OCI-LY7 (cell line): ENCODE data around the gene HEG1. TPM values are rescaled to one million over a fixed set of nuclear protein-coding genes. Genes with fewer than 3 reads are reported as not detected.

Source experiments
- BruUV-seq: library from RNA; stranded (reverse); fragments of 400-500 nt; replicated peaks from 2 replicates; lab custom pipeline; 2021; lab: Mats Ljungman, UMichigan
- CTCF ChIA-PET: fragments of 300-600 bp; sonication (Branson Sonifier 250); formaldehyde crosslinking; loops from one replicate; lab custom pipeline; 2022; ENCODE audit warnings: antibody characterized with exemption; ENCODE audit not compliant: unreplicated experiment; lab: Charles Lee
- POLR2A ChIA-PET: fragments of 300-600 bp; sonication (Branson Sonifier 250); formaldehyde crosslinking; loops from one replicate; lab custom pipeline; 2022; ENCODE audit warnings: antibody characterized with exemption; lab: Charles Lee
- DNase-seq: peaks from one replicate; pipeline ENCODE4 v3.0.0-alpha.2; 2015; ENCODE audit warnings: low spot score
- H2AFZ ChIP-seq: fragments of 200-600 bp; sonication (generic), shearing (Covaris generic); 2 replicates; pipeline ENCODE4 v1.6.1; 2014; ENCODE audit warnings: mild to moderate bottlenecking, antibody characterized with exemption, low read length, moderate library complexity
- H3K27ac ChIP-seq: fragments of 200-600 bp; sonication (generic); 2 replicates; pipeline ENCODE4 v1.5.1; 2014; ENCODE audit warnings: mixed run types, low read depth, mild to moderate bottlenecking, moderate library complexity, low read length, inconsistent platforms; ENCODE audit not compliant: poor library complexity, severe bottlenecking
- H3K36me3 ChIP-seq: fragments of 200-600 bp; sonication (generic); 2 replicates; pipeline ENCODE4 v1.6.1; 2014; ENCODE audit warnings: mild to moderate bottlenecking, antibody characterized with exemption, low read length, moderate library complexity, mixed read lengths; ENCODE audit not compliant: insufficient read depth
- H3K4me1 ChIP-seq: fragments of 200-600 bp; sonication (generic); 2 replicates; pipeline ENCODE4 v1.5.1; 2014; ENCODE audit warnings: mild to moderate bottlenecking, low read length; ENCODE audit not compliant: insufficient read depth, poor library complexity, severe bottlenecking
- H3K4me2 ChIP-seq: fragments of 200-600 bp; sonication (generic); 2 replicates; pipeline ENCODE4 v1.6.1; 2014; ENCODE audit warnings: mild to moderate bottlenecking, low read length
- H3K4me3 ChIP-seq: fragments of 200-600 bp; sonication (generic); 2 replicates; pipeline ENCODE4 v1.5.1; 2014; ENCODE audit warnings: mild to moderate bottlenecking, low read depth, low read length; ENCODE audit not compliant: poor library complexity, severe bottlenecking
- H3K79me2 ChIP-seq: fragments of 200-600 bp; sonication (generic); 2 replicates; pipeline ENCODE4 v1.6.1; 2016; ENCODE audit warnings: low read depth, mild to moderate bottlenecking, low read length, moderate library complexity, mixed read lengths; ENCODE audit not compliant: insufficient read depth
- H3K9me2 ChIP-seq: fragments of 200-600 bp; sonication (generic); 2 replicates; pipeline ENCODE4 v1.6.1; 2016; ENCODE audit warnings: mild to moderate bottlenecking, low read length, mixed read lengths; ENCODE audit not compliant: insufficient read depth
- H3K9me3 ChIP-seq: fragments of 200-600 bp; sonication (generic); 2 replicates; pipeline ENCODE4 v1.6.1; 2014; ENCODE audit warnings: mild to moderate bottlenecking, mixed run types, low read length, mixed read lengths
- H4K20me1 ChIP-seq: fragments of 200-600 bp; sonication (generic); 2 replicates; pipeline ENCODE4 v1.6.1; 2014; ENCODE audit warnings: mild to moderate bottlenecking, antibody characterized with exemption, low read length, moderate library complexity, mixed read lengths; ENCODE audit not compliant: insufficient read depth
- EZH2phosphoT487 ChIP-seq: fragments of 200-600 bp; sonication (generic); IDR thresholded peaks from 2 replicates; pipeline ENCODE4 v1.6.1; 2018; ENCODE audit warnings: low read depth, borderline replicate concordance, mild to moderate bottlenecking, mixed run types, antibody characterized with exemption, low read length, moderate library complexity, mixed read lengths
- intact Hi-C: fragments of 100-400 bp; cut with micrococcal nuclease; formaldehyde crosslinking; loops from one replicate; pipeline ENCODE4 v1.10.0; 2022; ENCODE audit not compliant: unreplicated experiment
- total RNA-seq, 2 experiments: library from RNA; depleted of rRNA in 1 of 2; stranded (reverse); fragments of >200 nt in 1 of 2; shearing (Covaris generic) in 1 of 2; gene quantifications; 2 replicates each; pipeline ENCODE4 v1.2.3, GENCODE V29; 2014 to 2022
- TF ChIP-seq, protein P1 (sequence below): fragments of 200-600 bp; sonication (generic); conservative IDR thresholded peaks from 2 replicates; pipeline ENCODE4 v1.5.1; 2014; ENCODE audit warnings: mild to moderate bottlenecking, antibody characterized with exemption, low read length, moderate library complexity, mixed read lengths

Gene HEG1
- total RNA-seq, 2 experiments from 2014 or later: 2.4 to 6.0 TPM

- BruUV-seq: no TSS peak
- POLR2A ChIA-PET: no interaction called here
- H3K4me3 ChIP-seq: no peak overlapping the region
- intact Hi-C loops: no loop called here
- H3K27ac ChIP-seq: no peak overlapping the region
- DNase-seq: no peak
- no peaks in the 10 kb centered on the region for H3K9me2 ChIP-seq
- no peaks in the 10 kb centered on the region for H3K9me3 ChIP-seq
- CTCF ChIA-PET: no interaction called here
- no peaks in the 10 kb centered on the region for H4K20me1 ChIP-seq
- H3K79me2 ChIP-seq: no peaks in the 10 kb centered on the region
- no peaks in the 10 kb centered on the region for H3K4me1 ChIP-seq
- no peak overlapping the region for H2AFZ ChIP-seq
- H3K36me3 ChIP-seq: no peaks in the 10 kb centered on the region
- TF ChIP-seq EZH2phosphoT487: no peak
- TF ChIP-seq, protein P1, sequence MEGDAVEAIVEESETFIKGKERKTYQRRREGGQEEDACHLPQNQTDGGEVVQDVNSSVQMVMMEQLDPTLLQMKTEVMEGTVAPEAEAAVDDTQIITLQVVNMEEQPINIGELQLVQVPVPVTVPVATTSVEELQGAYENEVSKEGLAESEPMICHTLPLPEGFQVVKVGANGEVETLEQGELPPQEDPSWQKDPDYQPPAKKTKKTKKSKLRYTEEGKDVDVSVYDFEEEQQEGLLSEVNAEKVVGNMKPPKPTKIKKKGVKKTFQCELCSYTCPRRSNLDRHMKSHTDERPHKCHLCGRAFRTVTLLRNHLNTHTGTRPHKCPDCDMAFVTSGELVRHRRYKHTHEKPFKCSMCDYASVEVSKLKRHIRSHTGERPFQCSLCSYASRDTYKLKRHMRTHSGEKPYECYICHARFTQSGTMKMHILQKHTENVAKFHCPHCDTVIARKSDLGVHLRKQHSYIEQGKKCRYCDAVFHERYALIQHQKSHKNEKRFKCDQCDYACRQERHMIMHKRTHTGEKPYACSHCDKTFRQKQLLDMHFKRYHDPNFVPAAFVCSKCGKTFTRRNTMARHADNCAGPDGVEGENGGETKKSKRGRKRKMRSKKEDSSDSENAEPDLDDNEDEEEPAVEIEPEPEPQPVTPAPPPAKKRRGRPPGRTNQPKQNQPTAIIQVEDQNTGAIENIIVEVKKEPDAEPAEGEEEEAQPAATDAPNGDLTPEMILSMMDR: no peak
- H3K4me2 ChIP-seq: no peak overlapping the region
Measured at GRCh38 chr3:124976383-124976782, 79.4 kb downstream of the HEG1 start.

DNA sequence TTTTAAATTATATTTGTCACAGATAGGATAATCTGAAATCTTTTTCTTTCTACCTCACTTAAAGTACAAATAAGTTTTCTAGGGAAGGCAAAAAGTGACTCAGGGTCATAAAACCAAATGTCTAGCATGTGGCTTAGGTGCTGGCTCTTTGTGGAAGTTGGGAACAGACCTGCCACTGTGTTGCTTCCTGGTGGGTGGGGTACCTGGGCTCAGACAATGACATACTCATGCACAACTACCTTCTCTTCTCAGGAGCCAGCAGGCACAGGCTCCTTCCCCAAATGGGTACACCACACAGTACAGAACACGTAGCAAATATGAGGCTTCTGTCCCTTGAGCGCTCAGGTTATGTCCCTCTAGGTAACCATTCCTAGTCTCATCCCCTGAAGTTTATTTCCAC, 81.1 kb downstream of the HEG1 start:
- no peak for DNase-seq
- no peak overlapping the region for H3K4me2 ChIP-seq
- POLR2A ChIA-PET: no interaction called here
- BruUV-seq: no TSS peak
- TF ChIP-seq, protein P1: no peak
- TF ChIP-seq EZH2phosphoT487: no peak
- H3K4me1 ChIP-seq: no peaks in the 10 kb centered on the region
- no peak overlapping the region for H2AFZ ChIP-seq
- no peak overlapping the region for H3K27ac ChIP-seq
- no peaks in the 10 kb centered on the region for H3K9me3 ChIP-seq
- CTCF ChIA-PET: no interaction called here
- H3K4me3 ChIP-seq: no peak overlapping the region
- intact Hi-C loops: no loop called here
- no peaks in the 10 kb centered on the region for H3K36me3 ChIP-seq
- H3K9me2 ChIP-seq: no peaks in the 10 kb centered on the region
- no peaks in the 10 kb centered on the region for H4K20me1 ChIP-seq
- H3K79me2 ChIP-seq: no peaks in the 10 kb centered on the region

DNA sequence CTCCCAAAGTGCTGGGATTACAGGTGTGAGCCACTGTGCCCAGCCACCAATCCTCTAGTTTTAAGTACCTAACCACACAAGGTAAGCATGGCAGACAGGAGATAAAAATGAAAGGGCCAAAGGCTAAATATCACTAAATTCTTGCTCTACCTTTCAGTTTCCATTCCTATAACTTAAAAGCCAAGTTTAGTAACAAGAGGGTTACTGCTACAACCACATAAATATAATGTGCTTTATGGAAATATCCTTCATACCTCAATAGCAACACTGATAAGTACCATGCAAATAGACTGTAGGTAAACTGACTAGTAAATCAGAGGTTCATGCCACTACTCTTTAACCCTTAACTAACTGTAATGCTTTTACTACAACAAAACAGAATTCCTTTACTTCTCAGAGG, 82.5 kb downstream of the HEG1 start:
- ChIA-PET POLR2A (no interaction called here), CTCF (no interaction called here)
- no peak overlapping the region for H3K27ac ChIP-seq
- no peaks in the 10 kb centered on the region for H3K9me2 ChIP-seq
- H4K20me1 ChIP-seq: no peaks in the 10 kb centered on the region
- intact Hi-C loops: no loop called here
- H3K4me3 ChIP-seq: no peak overlapping the region
- no peaks in the 10 kb centered on the region for H3K9me3 ChIP-seq
- TF ChIP-seq EZH2phosphoT487: no peak
- TF ChIP-seq, protein P1: no peak
- DNase-seq: no peak
- H3K4me1 ChIP-seq: no peaks in the 10 kb centered on the region
- no peak overlapping the region for H2AFZ ChIP-seq
- no TSS peak for BruUV-seq
- no peaks in the 10 kb centered on the region for H3K79me2 ChIP-seq
- H3K36me3 ChIP-seq: no peaks in the 10 kb centered on the region
- no peak overlapping the region for H3K4me2 ChIP-seq
